Measurements from ENCODE around the gene RPL3. TPM values are rescaled to one million over a fixed set of nuclear protein-coding genes. Genes with fewer than 3 reads are reported as not detected.
A peak's percentile ranks its signal among the peaks of the same experiment; 100 is the strongest.

The RPL3 gene
- total and polyA plus RNA-seq, 2 experiments from 2014 or later: 1,044 to 2,461 TPM

DNA sequence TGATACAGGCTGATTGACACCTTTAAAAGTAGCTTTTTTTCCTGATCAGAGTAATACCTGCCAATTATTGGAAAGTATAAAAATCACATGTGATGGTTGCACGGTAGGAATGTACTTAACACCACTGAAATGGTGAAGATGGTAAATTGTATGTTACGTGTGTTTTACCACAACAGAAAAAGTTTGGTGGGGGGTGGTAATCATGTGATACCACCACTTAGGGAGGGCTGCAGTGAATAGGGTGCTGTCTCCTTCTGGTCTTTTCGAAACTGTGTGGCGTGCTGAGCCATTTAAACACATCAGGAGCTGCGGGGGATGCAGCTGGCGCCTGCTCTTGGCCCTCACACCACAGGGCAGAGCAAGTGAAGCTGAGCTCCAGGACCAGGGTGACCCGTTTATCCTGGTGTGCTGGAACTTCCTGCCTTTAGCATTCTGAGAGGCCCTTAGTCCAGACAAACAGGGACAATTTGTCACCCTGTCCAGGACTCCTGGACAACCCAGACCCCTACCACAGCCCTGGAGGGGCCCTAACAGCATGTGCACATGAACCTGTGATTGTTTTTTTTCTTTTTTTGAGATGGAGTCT is 33.0 kb upstream of the RPL3 start:
- Histone ChIP-seq H2AFZ (no peak overlapping the region), H4K20me1 (ENCODE audit: insufficient read depth, poor library complexity, severe bottlenecking) (peaks cover 3% of the 10 kb centered on the region), H3K36me3 (replicated peaks; ENCODE audit: insufficient read depth, low read depth) (no peaks in the 10 kb centered on the region), H3K4me3 (no peak overlapping the region), H3K27ac (no peak overlapping the region), H3K9me2 (replicated peaks; ENCODE audit: insufficient read depth) (no peaks in the 10 kb centered on the region), H3K4me2 (peak overlapping the region; percentile 95), H3K79me2 (peaks cover 40% of the 10 kb centered on the region), H3K9me3 (ENCODE audit: low read depth) (no peaks in the 10 kb centered on the region), H3K27me3 (no peaks in the 10 kb centered on the region), H3K4me1 (ENCODE audit: insufficient read depth) (peaks cover 17% of the 10 kb centered on the region)
- WGBS (ENCODE audit: low lambda C conversion rate, missing lambda C conversion rate): 88% methylated on average over 7 of the region's 7 CpGs
- DNase-seq (ENCODE audit: low spot score): no peak
- TF ChIP-seq EZH2phosphoT487 (IDR thresholded peaks at IDR 0.05; ENCODE audit: low read depth, severe bottlenecking, unreplicated experiment): no peak
- TF ChIP-seq, protein P1, sequence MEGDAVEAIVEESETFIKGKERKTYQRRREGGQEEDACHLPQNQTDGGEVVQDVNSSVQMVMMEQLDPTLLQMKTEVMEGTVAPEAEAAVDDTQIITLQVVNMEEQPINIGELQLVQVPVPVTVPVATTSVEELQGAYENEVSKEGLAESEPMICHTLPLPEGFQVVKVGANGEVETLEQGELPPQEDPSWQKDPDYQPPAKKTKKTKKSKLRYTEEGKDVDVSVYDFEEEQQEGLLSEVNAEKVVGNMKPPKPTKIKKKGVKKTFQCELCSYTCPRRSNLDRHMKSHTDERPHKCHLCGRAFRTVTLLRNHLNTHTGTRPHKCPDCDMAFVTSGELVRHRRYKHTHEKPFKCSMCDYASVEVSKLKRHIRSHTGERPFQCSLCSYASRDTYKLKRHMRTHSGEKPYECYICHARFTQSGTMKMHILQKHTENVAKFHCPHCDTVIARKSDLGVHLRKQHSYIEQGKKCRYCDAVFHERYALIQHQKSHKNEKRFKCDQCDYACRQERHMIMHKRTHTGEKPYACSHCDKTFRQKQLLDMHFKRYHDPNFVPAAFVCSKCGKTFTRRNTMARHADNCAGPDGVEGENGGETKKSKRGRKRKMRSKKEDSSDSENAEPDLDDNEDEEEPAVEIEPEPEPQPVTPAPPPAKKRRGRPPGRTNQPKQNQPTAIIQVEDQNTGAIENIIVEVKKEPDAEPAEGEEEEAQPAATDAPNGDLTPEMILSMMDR (IDR thresholded peaks at IDR 0.05; ENCODE audit: poor library complexity): no peak
- TF ChIP-seq EZH2 (IDR thresholded peaks at IDR 0.05; ENCODE audit: borderline replicate concordance): no peak

DNA sequence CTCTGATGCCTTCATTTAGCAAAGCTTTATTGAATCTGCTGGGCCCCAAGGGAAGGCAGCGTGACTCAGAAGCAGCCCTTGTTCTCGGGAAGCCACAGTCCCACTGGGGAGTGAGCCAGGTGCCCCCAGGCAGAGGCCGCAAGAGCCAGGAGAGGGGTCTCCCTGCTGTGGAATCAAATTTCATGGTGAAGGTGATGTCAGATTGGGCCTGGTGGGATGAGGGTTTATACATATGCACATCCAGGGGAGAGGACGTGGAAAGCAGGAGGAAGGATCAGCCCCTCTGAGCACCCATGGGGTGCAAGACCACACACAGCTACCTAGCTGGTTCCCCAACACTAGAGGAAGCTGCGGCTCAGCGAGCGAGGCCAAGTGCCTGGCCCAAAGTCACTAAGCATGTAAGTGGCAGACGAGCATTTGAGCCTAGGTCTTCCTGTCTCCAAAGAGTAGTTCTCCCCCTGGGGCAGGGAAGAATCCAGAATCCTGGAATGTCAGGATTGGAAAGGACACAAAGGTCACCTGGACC is 32.3 kb upstream of the RPL3 start:
- peak overlapping the region; percentile 95 for H3K4me2 ChIP-seq
- H4K20me1 ChIP-seq (ENCODE audit: insufficient read depth, poor library complexity, severe bottlenecking): peaks cover 3% of the 10 kb centered on the region
- H3K79me2 ChIP-seq: peaks cover 40% of the 10 kb centered on the region
- TF ChIP-seq EZH2phosphoT487 (IDR thresholded peaks at IDR 0.05; ENCODE audit: low read depth, severe bottlenecking, unreplicated experiment): no peak
- H3K27ac ChIP-seq: peak overlapping the region; percentile 66
- H3K4me1 ChIP-seq (ENCODE audit: insufficient read depth): peaks cover 17% of the 10 kb centered on the region
- H3K9me2 ChIP-seq (replicated peaks; ENCODE audit: insufficient read depth): no peaks in the 10 kb centered on the region
- no peak overlapping the region for H3K4me3 ChIP-seq
- H3K9me3 ChIP-seq (ENCODE audit: low read depth): no peaks in the 10 kb centered on the region
- DNase-seq (ENCODE audit: low spot score): no peak
- no peaks in the 10 kb centered on the region for H3K36me3 ChIP-seq (replicated peaks; ENCODE audit: insufficient read depth, low read depth)
- 54% methylated on average over 8 of the region's 8 CpGs for WGBS (ENCODE audit: low lambda C conversion rate, missing lambda C conversion rate)
- no peaks in the 10 kb centered on the region for H3K27me3 ChIP-seq
- H2AFZ ChIP-seq: no peak overlapping the region

DNA sequence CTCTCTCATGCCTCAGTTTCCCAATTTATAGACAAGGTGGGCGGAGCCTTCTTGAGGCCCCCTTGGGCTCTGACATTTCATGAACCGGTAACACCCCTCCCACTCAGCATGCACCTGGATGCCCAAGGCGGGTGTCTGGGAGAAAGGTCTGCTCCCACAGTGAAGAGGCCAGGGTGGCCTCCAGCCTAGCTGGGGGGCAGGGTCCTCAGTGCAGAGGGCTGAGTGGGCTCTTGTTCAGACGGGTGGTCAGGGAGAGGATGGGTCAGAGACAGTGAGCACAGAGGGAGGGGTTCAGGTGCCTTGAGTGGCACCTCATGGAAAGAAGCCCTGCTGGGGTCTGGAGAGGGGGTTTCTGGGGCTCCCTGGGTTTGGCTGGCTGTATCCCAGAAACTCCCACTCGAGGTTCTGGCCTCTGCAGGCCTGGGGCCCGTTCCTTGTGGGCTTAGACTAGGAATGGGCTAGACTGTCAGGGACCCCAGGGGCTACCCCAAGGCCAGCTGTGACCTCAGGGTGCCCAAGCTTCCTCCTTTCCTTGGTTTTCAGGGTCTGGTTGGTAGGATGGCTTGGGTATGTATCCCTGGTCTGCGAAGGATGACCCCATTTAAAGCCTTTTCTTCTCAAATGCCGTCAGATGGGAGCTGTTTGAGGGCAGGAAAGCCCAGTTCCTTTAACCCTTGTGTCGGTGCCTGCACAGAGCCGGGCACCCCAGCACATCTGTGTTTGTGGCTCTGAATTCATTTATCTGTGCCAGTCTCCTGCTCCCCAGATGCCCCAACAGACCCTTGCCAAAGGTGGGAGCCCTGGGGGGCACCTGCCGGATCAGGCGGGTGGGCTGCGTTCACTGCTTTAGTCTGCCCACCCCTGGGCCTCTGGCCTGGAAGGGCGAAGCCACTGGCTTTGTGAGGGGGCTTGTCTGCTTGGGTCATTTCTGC is 31.6 kb upstream of the RPL3 start:
- TF ChIP-seq EZH2phosphoT487 (IDR thresholded peaks at IDR 0.05; ENCODE audit: low read depth, severe bottlenecking, unreplicated experiment): no peak
- no peak for TF ChIP-seq EZH2 (IDR thresholded peaks at IDR 0.05; ENCODE audit: borderline replicate concordance)
- TF ChIP-seq, protein P1 (IDR thresholded peaks at IDR 0.05; ENCODE audit: poor library complexity): no peak
- Histone ChIP-seq H3K4me1 (ENCODE audit: insufficient read depth) (peaks cover 17% of the 10 kb centered on the region), H3K4me2 (peak overlapping the region; percentile 95), H3K27me3 (no peaks in the 10 kb centered on the region), H3K9me2 (replicated peaks; ENCODE audit: insufficient read depth) (no peaks in the 10 kb centered on the region), H3K27ac (peak overlapping the region; percentile 66), H4K20me1 (ENCODE audit: insufficient read depth, poor library complexity, severe bottlenecking) (peaks cover 3% of the 10 kb centered on the region), H3K79me2 (peaks cover 40% of the 10 kb centered on the region), H3K9me3 (ENCODE audit: low read depth) (no peaks in the 10 kb centered on the region), H2AFZ (no peak overlapping the region), H3K4me3 (peak overlapping the region; percentile 80), H3K36me3 (replicated peaks; ENCODE audit: insufficient read depth, low read depth) (no peaks in the 10 kb centered on the region)
- WGBS (ENCODE audit: low lambda C conversion rate, missing lambda C conversion rate): 73% methylated on average over 14 of the region's 14 CpGs
- no peak for DNase-seq (ENCODE audit: low spot score)
